Myocyte (in vitro differentiated cells): ENCODE results near the gene CBS. TPM values are rescaled to one million over a fixed set of nuclear protein-coding genes. Genes with fewer than 3 reads are reported as not detected.
"Not testable (repeated sequence)": the region's sequence is repeated elsewhere in the genome, so short reads cannot be mapped to it uniquely, and the experiment has no call there.

Experiments used
- DNase-seq: peaks from one replicate; pipeline ENCODE4 v3.0.0-alpha.2; 2012; ENCODE audit warnings: low read depth
- total RNA-seq: library from RNA; depleted of rRNA; stranded (reverse); fragments of >200 nt; gene quantifications from 2 replicates; pipeline ENCODE4 v1.2.3, GENCODE V29; 2014

Gene CBS
- total RNA-seq, 1 donor from 2014 or later = 15.8 TPM

DNA sequence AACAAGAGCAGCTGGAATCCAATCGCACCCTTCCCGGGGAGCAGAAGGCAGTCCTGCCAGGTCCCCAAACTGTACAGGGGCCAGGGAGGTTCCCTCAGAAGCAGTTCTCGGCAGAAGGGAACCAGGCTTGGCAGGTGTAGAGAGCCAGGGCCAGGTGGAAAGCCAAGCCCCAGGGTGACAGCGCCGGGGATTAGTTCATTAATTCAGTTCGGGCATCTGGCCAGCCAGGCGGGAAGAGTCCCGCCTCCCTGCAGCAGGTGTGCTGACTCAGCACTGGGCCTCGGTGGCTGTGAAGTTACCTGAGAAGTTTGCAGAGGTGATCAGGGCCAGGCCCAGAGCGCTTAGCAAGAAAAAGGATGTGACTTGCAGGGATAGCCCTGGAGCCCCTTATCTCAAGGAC lies 6.0 kb downstream of the CBS start:
- DNase-seq = not testable (repeated sequence)

DNA sequence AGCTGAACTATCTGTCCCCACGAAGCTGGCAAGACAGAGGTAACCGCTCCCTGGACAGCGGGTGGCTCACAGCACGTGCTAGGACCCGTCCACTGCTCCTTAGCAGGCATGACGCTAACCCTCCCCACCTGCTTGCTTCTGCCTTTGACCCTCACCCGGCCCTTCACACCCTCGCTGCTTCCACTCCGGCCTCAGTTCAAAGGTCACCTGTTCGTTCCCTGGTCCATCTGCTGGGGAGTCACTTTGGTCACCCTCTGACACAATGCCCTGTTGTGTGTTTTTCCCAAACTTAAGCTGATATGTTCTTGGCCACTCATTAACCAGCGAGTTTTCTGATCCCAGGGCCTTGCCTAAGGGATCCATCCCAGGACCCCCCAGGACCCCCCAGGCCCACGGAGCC lies 7.6 kb downstream of the CBS start:
- DNase-seq = not testable (repeated sequence)

DNA sequence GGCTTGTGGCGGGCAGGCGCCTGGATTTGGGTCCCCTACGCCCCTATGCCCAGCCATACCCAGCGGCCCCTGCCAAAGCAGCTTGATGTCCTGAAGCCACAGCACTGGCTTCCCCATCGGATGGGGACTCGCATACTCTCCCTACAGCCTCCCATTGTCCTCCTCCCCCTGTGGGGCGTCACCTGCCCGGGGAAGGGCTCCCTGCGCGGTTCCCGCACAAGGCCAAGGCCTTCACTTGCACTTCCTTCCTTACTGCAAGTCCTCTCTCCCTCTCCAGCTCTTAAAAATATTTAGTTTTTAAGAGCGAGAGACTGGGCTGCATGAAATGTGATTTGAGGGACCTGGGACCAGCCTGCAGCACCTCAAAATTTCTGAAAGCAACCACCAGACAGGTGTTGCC lies 8.9 kb downstream of the CBS start:
- DNase-seq = not testable (repeated sequence)

GRCh38 chr21:43065991-43066390 lies 9.6 kb downstream of the CBS start:
- DNase-seq = not testable (repeated sequence)

DNA sequence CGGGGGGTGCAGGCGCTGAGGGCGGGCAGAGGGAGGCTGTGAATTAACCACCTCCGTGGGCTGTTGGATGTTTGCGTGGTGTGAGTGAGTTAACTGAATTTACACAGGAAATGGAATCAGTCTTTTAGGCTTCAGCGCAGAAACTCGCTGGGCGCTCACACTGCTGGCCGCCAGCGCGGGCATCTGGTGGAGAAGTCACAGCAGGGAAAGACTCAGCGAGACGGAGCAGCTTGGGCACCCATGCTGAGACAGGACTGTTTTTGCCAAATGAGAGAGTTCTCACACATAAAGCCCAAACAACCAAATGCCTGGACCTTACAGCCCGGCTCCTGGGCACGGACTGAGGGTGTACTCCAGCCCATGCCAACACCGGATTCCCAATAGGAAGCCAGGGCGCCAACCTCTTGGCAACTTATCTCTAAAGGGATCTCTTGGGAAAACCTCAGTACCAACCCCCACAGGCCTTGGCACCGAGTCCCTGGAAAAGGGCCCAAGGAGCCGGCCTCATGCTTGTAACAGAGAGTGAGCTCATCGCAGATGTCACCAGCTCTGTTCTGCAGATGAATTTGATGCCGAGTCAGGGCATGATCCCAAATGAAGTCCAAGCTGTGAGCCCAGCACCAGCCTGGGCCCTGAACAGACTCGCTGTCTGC lies 11.2 kb downstream of the CBS start:
- not testable (repeated sequence) for DNase-seq

- not testable (repeated sequence) for DNase-seq
Measured at GRCh38 chr21:43062955-43063664, 12.5 kb downstream of the CBS start.

DNA sequence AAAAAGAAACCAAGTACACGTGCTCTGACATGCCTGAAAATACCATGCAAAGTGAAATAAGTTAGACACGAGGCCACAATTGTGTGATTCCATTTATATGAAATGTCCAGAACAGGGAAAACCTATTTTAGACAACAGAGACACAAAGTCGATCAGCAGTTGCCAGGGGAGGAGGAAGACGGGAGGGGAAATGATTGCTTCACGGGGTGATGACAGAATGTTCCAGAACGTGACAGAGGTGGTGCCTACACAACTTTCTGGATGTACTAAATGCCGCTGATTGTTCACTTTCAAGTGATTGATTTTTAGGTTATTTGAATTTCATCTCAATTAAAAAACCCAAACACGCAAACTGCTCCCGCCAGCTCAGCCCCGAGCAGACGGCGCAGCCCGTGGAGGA lies 22.5 kb downstream of the CBS start:
- DNase-seq = not testable (repeated sequence)

DNA sequence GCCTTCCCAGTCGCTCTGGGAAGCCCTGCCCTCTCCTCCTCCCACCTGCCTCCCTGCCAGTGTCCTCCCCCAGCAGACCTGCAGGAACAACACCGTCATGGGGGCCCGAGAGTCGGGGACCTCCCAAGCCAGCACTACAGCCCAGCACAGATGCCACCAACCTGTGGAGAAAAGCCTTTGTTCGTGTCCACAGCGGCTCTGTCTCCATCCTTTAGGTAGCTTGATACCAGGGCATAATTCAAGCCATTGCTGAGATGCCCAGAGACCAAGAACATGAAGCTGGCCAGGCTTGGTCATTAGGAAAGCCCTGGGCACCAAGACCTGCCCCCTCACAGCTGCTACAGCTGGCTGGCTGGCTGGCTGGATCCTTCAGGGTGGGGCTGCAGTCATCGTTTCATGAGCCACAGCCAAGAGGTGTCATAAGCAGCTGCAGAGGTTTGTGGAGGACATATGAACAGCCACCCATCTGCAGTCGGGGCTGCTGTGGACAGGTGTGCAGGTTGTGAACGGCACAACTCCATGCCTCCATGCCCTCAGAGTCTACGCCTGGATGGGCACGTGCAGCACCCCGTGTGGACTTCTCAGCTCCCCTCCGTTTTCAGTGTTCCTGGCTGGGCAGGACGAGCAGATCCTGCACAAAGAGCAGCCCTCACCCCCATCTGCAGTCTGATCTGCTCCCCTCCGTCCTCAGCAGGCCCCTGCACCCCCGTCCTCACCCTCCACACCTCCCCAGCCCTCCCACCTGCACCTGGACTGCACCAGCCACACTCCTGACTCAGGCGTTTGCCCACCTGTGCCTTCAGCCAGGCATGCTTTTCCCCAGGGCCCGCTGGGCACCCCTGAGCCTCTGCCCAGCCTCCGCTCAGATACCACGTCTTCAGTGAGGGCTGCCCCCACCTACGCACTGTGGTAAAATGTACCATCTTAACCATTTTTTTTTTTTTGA lies 29.5 kb downstream of the CBS start:
- not testable (repeated sequence) for DNase-seq

DNA sequence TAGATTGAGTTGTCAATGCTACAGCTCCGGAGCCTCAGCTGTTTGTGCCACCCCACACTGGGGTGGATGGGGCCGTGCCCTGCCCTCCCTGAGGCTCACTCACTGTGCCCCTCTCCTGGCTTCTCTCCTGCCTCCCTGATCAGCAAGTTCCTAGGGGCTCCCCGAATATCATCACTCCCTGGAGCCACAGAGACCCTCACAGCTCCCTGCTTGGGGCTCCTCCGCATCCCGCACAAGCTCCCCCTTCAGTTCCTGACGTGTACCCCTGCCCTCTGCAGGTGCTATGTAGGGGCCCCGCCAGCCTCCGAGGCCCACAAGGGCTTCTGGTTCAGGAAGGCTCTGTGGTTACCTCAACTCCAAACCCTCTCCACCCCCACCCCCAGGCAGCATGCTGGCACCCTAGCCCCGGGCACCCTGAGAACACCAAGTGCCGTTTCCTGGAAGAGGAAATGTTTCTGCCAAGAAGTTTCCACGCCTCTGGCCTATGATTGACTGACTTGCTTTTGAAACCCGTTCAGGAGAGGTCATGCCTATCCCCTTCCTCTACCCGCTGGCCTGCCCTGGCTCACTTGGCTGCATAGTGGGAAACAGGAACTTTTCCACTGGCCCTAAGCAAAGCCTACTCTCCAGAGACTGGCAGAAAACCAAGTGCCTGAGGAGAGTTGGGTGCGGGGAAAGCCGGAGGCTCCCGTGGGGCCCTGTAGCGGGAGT lies 30.3 kb downstream of the CBS start:
- DNase-seq = not testable (repeated sequence)

GRCh38 chr21:43044547-43044946 lies 31.1 kb downstream of the CBS start:
- DNase-seq = not testable (repeated sequence)

DNA sequence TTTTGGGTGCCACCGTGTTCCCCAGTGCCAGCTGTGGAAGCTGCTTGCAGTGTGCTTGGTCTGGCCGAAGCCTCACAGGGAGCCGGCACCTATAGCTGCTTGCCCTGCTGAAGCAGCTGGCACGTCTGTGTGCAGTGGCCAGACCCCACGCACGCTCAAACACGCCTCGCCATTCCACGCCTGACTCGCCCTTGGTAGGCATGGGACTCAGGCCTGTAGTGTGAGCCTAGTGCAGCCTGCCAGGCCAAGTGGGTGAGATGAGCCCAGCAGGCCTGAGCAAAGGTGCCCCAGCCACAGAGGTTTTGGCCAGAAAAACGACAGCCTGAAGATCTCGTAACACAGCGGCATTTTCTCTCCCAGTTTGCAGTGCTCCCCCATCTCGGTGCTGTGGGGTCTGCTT lies 32.3 kb downstream of the CBS start:
- DNase-seq = not testable (repeated sequence)

DNA sequence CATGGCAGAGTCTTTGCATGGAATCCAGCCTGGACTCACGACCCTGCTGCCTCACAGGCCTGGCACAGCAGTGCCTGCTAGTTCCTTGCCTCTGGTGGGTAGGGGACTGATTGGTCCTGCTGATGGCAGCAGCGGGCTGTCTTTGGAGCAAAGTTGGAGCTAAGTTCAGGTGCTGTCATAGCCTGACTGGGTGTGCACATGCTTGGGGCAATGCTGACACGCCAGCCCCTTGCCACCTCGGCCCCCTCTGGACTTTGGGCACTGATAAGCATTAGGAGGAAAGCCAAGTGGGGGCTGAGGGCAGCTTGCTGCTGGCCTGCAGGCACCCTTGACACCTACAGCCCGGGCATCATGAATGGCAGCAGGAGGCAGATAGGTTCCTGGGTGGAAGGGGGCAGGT lies 33.5 kb downstream of the CBS start:
- DNase-seq = not testable (repeated sequence)

- DNase-seq = not testable (repeated sequence)
Measured at GRCh38 chr21:43038659-43039044, 37.0 kb downstream of the CBS start.

DNA sequence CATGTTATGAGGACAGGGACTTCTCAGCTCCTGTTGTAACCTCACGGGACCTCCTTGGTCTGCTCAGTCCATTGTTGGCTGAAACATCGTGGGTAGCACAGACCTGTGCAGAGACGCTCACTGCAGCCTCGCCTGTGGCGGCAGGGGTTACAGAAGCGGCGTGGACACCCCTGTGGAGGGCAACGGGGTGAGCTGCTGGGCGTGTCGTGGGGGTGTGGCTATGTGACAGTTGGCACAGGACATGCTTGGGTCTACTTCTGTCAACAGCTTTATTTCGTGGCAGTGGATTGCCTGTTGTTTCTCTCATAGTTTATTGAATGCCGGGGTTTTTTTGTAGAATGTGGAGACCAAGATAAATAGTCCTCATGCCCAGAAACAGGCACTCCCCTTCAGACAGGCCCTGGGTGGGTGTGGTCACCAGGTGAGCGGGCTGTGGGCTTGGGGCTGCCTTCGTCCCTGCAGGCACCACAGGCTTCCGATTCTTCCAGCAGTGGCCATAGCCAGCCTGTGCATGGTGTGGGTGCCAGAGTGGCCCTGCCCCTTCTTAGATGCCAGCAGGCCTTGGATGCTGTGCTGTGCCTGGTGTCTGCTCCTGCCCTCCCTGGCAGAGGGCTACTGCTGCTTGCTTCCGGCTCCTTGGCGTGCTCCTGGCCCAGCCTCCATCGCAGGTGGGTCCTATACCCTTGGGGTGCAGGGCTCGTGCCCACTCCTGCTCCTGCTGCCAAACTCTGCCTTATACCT lies 37.5 kb downstream of the CBS start:
- not testable (repeated sequence) for DNase-seq

DNA sequence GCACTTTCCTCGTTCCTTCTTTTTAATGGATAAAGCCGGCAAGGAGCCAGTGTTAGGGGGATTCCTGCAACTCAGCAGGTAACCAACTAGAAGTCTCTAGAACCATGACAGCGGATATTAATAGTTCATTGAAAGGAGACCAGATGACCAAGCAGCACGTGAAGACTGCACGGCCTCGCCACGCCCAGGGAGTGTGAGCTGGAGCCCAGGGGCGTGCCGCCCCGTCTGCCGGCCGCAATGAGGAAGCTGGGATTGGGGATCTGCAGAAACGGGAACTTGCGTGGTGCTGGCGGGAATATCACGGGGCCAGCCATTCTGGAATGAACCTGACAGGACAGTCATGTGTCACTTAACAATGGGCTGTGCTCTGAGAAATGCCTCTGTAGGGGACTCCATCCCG lies 38.7 kb downstream of the CBS start:
- DNase-seq = not testable (repeated sequence)

- no peak for DNase-seq
Measured at GRCh38 chr21:43034826-43035225, 40.8 kb downstream of the CBS start.

GRCh38 chr21:43034101-43034500 lies 41.5 kb downstream of the CBS start:
- peak; percentile 10 for DNase-seq

- DNase-seq = no peak
Measured at GRCh38 chr21:43031121-43031619, 44.5 kb downstream of the CBS start.

DNA sequence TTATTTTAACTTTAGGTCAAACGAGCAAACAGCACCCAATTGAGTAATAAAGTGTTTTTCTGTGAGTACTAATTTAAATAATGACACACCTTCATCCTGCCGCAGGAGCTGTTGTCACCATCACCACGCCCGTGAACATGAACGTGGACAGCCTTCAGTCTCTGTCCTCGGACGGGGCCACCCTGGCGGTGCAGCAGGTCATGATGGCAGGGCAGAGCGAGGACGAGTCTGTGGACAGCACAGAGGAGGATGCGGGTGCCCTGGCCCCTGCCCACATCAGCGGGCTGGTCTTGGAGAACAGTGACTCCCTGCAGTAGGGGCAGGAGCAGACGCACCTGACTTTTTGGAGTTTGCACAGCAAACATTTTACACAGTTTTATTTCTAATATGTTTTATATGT lies 45.9 kb downstream of the CBS start:
- DNase-seq = no peak
